WTC11 (cell line): ENCODE measurements around the gene ZC3H4.

Source experiments
- ATF3 ChIP-seq: sonication (generic); formaldehyde crosslinking; conservative IDR thresholded peaks from 2 replicates; pipeline ENCODE4 v1.8.1; 2022; ENCODE audit warnings: mild to moderate bottlenecking, missing genetic modification reagents
- CBFB ChIP-seq: sonication (generic); formaldehyde crosslinking; IDR thresholded peaks from 2 replicates; pipeline ENCODE4 v1.8.1; 2022; ENCODE audit warnings: mild to moderate bottlenecking, low read depth, missing genetic modification reagents
- CREM ChIP-seq: sonication (generic); formaldehyde crosslinking; IDR thresholded peaks from 2 replicates; pipeline ENCODE4 v1.8.1; 2022; ENCODE audit warnings: mild to moderate bottlenecking, missing genetic modification reagents, moderate library complexity
- CTCF ChIP-seq: fragments of 200-600 bp; IDR thresholded peaks from 2 replicates; pipeline ENCODE4 v1.8.0; 2022; ENCODE audit warnings: antibody characterized with exemption
- IRF2 ChIP-seq: sonication (generic); formaldehyde crosslinking; IDR thresholded peaks from 2 replicates; pipeline ENCODE4 v1.8.0; 2022; ENCODE audit warnings: low read depth, missing genetic modification reagents, borderline replicate concordance
- TEAD4 ChIP-seq: sonication (generic); formaldehyde crosslinking; IDR thresholded peaks from 2 replicates; pipeline ENCODE4 v1.8.0; 2022; ENCODE audit warnings: mild to moderate bottlenecking, missing genetic modification reagents
- USF2 ChIP-seq: sonication (generic); formaldehyde crosslinking; IDR thresholded peaks from 2 replicates; pipeline ENCODE4 v1.8.1; 2023; ENCODE audit warnings: mild to moderate bottlenecking, missing genetic modification reagents, moderate library complexity
- ZMAT4 ChIP-seq: fragments of 250-450 bp; sonication (Bioruptor Pico); IDR thresholded peaks from 2 replicates; pipeline ENCODE4 v1.9.0; 2021; ENCODE audit warnings: mild to moderate bottlenecking
- ZNF138 ChIP-seq: sonication (generic); formaldehyde crosslinking; conservative IDR thresholded peaks from 2 replicates; pipeline ENCODE4 v1.8.1; 2022; ENCODE audit warnings: mild to moderate bottlenecking, moderate library complexity, missing genetic modification reagents
- ZNF281 ChIP-seq: sonication (generic); formaldehyde crosslinking; IDR thresholded peaks from 2 replicates; pipeline ENCODE4 v1.8.0; 2023; ENCODE audit warnings: mild to moderate bottlenecking, missing genetic modification reagents
- ZNF423 ChIP-seq: fragments of 250-450 bp; sonication (Bioruptor Pico); IDR thresholded peaks from 2 replicates; pipeline ENCODE4 v2.1.2; 2022; ENCODE audit warnings: mild to moderate bottlenecking, moderate library complexity

GRCh38 chr19:47129579-47129978 is 16.0 kb upstream of the ZC3H4 start:
- TF ChIP-seq CTCF (no peak), ZMAT4 (CRISPR knock-in tag) (no peak), ATF3 (CRISPR knock-in tag) (no peak), ZNF423 (CRISPR knock-in tag) (no peak), ZNF281 (no peak), IRF2 (no peak), CBFB (CRISPR knock-in tag) (no peak), CREM (CRISPR knock-in tag) (no peak), TEAD4 (CRISPR knock-in tag) (no peak), USF2 (no peak), ZNF138 (no peak)
